GM21786 (cell line): ENCODE data around the gene UBE2G1.

Experiments
- ATAC-seq: cut with Tn5 transposase; IDR thresholded peaks from one replicate; pipeline ENCODE4 v1.9.1; 2021; ENCODE audit not compliant: unreplicated experiment

UBE2G1 gene

DNA sequence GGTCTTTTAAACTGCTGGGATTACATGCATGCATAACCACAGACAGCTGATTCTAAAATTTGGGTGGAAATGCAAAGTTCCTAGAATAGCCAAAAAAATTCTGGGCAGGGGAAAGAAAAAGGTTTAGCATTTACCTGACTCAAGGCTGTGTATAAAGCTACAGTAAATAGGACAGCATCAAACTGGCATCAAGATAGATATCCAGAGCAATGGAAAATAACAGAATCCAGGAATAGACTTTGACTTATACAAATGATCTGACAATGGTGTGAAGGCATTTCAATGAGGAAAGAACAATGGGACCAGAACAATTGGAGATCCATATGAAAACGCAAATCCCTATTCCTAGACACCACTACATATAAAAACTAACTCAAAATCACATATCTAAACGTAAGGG lies 115.6 kb downstream of the UBE2G1 start:
- ATAC-seq = no peak

DNA sequence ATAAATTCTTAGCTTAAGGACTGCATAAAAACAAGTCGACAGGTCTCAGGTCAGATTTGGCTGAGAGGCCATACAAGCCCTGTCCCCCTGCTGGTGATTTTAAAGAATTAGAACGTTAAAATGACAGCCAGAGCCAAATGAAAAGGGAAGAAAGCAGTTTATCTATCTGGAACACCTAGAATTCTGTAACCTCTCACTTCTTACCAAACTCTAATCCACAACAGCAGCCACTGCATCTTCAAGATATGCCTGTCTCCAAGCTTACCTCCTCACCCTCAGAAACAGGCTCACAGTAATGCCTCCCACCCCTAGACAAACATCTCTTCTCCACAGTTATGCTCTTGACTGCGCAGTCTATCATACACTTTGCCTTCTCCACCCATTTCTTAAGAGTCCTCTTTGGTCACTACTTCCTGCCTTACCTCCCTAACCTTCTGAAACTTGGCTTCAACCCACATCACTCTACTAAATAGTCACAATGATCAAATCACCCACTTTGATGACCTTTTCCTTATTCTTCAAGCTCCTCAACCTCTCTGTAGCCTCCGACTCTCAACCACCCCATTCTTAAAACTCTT lies 116.9 kb downstream of the UBE2G1 start:
- no peak for ATAC-seq

DNA sequence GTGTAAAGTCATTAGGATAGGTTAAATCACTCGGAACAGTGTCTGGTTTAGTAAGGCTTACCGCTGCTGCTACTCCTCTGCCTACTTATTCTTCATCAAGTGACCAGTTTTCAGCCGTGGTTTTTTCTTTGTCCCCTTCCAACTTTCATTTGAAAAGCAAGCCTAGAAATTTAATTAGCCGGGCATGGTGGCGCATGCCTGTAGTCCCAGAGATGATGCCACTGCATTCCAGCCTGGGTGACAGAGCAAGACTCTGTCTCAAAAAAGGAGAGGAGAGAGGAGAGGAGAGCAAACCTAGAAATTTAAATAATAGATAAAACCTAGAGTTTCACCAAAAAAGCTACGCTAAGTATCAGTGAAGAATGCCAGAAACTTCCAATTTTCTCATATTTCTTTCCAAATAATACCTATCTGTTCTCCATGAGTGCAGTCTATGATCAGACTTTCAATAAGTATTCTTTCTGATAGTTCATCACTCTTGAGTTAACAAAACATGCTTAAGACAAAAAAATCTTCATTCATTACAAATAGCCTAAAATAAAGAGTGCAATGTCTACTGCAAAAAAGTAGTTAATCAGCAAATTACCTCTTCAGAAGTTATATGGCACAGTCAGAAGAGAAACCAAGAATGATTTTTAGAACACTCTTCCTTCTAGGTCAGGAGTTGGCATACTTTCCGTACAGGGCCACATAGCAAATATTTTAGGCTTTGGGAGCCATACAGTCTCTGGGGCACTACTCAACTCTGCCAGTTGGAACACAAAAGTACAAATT lies 117.8 kb downstream of the UBE2G1 start:
- ATAC-seq = no peak

DNA sequence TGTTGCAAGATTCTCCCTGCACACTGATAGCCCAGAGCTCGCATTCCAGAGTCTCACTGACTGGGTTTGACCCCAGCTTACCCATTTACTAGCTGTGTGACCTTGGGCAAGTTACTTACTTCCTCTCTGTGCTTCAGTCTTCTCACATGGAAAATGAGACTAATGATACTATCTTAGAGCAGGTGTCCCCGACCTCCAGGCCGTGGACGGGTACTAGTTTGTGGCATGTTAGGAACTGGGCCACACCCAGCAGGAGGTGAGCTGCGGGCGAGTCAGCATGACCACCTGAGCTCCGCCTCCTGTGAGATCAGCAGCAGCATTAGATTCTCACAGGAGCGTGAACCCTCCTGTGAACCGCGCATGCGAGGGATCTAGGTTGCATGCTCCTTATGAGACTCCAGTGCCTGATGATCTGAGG lies 118.5 kb downstream of the UBE2G1 start:
- ATAC-seq = no peak

DNA sequence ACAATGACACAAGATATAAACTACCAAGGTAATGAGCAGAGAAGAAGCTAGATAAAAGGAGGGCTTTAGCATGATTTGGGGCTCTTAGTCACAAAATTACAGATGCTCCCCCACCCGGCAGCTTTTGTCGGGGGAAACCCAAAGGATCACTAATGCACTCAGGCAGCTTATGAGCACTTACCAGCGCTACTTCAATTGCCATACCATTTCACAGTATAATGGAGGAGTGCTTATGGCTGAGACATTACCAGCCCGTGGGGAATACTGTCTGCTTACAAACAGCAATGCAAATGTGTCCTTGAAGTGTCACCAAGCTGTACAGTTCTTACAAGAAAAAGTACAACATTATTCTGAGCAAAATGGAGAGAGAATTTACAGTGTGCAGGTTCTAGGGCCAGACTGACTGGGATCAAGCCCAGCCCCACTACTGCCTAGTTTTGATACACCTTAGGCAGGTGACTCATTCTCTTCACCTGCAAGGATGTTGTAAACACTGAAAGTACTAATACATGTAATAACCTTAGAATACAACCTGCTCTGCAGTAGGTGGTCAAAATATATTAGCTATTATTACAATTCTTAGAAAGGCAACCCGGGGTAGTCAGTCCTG lies 119.0 kb downstream of the UBE2G1 start:
- ATAC-seq = no peak

DNA sequence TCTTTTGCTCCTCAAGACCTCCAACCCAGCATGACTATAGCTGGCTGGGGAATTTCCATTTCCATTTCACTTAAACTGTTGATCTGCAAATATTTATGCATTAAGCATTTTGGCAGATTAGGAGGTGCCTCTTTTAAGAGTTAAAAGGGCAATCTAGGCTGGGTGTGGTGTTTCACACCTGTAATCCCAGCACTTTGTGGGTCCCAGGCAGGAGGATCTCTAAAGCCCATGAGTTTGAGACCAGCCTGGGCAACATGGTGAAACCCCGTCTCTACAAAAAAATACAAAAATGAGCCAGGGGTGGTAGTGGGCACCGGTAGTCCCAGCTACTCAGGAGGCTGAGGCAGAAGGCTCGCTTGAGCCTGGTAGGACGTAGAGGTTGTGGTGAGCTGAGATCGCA lies 119.8 kb downstream of the UBE2G1 start:
- ATAC-seq = no peak

DNA sequence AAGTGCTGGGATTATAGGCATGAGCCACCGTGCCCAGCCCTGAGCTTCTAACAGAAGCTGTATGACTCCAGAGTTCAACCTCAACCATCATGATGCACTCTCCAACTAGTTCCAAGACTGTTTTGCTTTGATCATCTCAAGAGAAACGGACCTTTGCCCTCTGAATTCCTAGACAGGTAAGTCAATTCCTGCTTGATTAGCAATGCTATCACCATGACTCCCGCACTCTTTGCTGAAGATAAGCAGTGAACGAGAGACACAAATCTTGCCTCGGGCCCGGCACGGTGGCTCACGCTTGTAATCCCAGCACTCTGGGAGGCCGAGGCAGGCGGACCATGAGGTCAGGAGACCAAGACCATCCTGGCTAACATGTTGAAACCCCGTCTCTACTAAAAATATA lies 124.9 kb downstream of the UBE2G1 start:
- ATAC-seq = no peak

DNA sequence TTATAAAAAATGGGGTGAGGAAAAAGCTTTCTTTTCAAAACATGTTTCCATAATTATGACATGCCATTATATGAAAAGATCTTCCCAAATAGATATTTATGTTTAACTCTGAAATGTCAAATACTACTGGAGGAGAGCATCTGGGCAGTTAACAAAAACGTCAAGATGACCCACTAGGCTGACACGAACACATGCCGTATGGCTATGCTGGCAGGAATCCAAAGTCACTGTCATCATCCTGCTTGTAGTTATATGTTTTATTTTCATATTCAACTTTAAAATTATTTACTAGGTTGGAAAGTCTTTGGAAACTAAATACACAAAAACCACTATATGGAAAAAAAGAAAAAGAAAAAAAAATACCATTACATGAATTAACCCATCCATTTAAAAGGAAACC lies 130.0 kb downstream of the UBE2G1 start:
- ATAC-seq = no peak

DNA sequence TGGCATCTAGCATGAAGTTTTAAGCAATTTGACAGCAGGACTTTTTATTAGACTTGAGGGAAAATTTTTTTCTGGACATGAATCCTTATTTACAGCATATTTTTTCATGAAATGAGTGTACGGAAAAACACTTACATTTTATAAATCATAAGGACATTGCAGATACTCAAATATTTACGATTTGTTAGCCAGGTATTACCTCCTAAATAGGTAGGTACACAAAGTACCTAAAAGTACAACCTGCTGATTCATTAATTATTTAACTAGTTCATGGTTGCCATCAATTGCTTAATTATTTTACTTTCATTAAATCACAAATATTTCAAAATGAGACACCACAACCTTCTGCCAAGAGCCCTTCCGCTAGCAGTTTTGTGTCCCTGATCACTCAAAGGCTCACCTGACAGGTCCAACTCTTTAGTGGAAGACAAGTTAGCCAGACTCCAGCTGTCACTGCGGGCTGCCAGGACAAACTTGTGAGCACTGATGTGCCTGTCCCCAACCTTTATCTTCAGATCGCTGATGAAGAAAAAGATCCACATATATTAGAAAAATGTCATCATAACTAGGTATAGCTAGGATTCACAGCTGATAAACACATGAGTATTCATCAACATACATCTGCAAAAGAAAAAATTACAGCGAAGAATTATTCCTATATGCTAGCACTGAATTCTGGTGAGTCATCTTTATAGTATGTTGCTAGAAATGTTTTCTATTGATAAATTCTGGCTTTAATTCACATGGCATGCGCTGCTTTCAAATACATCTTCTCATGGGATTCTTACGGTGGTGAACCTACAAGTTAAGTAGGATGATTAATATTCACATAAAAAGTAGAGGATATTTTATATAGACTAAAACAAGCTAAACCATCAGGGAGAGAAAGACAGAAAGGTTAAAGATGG lies 130.8 kb downstream of the UBE2G1 start:
- no peak for ATAC-seq

DNA sequence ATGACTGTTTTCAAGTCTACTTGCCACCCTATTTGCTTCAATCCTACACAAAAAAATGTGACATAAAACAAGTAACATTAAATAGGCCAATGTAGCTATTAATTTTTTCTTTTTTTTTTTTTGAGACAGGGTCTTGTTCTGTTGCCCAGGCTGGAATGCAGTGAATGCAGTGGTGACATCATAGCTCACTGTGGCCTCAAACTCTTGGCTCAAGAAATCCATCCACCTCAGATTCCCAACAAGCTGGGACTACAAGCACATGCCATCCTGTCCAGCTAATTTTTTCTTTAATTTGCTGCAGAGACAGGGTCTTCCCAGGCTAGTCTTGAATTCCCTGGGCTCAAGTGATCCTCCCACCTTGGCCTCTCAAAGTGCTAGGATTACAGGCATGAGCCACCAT lies 132.1 kb downstream of the UBE2G1 start:
- no peak for ATAC-seq

DNA sequence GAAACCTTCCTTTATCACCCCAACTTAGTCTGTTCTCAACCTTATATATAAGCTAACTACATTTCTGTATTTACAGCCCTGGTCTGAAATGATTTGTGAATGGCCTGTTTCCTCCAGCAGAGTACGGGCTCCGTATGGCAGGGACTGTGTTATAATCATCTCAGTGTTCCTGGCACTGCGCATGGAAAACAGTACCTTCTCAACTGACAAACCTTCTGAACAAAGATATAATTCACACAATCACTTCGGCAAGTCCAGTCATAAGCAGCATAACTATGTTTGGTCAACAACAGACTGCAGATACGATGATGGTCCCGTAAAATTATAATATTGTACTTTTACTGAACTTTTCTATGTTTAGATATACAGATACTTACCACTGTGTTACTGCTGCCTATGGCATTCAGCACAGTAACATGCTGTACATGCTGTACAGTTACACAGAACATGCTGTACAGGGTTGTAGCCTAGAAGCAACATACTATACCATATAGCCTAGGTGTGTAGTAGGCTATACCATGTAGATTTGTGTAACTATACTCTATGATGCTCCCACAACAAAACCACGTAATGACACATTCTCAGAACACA lies 132.7 kb downstream of the UBE2G1 start:
- ATAC-seq = no peak

- no peak for ATAC-seq
These were observed 134.2 kb downstream of the UBE2G1 start for GRCh38 chr17:4232168-4232813.

DNA sequence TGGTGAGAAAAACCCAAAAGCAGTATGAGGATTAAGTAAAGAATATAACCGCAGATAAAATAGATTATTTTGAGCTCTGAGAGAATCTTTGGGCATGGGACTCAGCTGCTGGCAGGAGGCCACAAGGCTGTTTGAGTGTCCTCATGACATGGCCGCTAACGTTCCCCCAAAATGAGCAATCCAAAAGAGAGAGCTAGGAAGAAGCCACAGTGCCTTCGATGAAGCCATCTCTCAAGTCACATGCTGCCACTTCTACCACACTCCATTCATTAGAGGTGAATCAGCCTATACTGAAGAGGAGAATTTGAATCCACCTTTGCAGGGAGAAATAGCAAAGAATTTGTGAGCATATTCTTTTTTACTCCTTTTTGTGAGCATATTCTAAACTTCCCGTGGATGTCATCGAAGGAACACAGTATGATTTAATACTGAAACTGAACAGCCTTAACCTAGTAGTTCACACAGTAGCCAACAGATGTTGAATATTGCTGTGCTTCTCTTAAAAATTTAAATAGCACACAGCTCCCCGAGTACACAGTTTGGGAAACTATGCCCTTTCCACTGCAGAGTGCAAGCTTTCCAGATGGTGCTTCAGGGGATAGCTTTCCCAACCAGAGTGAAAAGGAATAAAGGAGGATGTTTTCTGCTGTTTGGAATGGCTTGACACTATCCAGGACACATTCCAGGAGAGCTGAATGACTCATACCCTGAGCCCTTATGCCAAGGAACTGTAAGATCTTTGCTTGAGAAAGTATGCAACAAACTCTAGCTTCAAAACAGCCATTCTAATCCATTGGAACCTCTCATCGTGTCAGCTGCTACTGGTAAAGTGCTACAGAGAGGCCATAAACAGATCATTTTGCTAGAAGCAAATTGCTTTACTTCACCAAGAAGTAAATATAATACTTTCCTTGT lies 136.6 kb downstream of the UBE2G1 start:
- ATAC-seq = no peak

DNA sequence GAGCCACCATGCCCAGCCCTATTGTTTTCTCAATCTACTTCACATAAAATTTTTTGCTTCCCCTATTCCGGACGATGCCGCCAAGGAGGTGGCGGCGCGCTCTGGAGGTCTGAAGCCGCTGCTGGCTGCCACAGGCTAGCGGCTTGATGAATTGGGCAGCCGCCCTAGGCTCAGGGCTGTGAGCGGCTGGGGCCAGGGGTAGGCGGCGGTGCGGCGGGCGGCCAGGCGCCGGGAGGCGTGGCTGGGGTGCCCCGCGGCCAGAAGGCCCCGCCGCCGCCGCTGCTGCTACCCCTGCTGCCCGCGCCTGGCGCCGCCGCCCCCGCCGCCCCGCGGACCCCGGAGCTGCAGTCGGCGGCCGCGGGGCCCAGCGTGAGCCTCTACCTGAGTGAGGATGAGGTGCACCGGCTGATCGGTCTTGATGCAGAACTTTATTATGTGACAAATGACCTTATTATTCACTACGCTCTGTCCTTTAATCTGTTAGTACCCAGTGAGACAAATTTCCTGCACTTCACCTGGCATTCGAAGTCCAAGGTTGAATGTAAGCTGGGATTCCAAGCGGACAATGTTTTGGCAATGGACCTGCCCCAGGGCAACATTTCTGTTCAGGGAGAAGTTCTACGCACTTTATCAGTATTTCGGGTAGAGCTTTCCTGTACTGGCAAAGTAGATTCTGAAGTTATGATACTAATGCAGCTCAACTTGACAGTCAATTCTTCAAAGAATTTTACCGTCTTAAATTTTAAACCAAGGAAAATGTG lies 144.4 kb downstream of the UBE2G1 start:
- ATAC-seq = no peak

GRCh38 chr17:4221163-4221562 lies 145.3 kb downstream of the UBE2G1 start:
- no peak for ATAC-seq

DNA sequence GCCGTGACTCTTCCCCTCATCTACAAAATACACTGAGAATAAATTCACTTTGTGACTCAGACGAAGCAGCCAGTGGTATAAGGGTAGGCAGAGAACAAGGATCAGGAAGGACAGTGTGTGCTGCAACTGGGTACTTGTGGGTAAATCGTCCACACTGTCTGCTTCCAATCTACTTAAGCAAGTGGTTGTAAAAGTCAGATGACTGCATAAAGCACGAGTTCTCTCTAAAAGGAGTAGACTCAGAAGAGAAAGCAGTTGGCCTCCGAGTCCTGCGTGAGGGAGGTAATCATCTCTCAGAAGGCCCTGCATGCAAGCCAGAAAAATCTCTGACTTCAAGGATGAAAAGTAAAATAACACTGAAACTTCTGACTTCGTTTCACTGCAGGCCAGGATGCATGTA lies 145.8 kb downstream of the UBE2G1 start:
- no peak for ATAC-seq
